CD4-positive, alpha-beta T cell treated with Interleukin-6 for 4 hours (primary cell): ENCODE data around the gene WDR45.
A peak's percentile ranks its signal among the peaks of the same experiment; 100 is the strongest.
"Not testable (repeated sequence)": the region's sequence is repeated elsewhere in the genome, so short reads cannot be mapped to it uniquely, and the experiment has no call there.

Source experiments
- DNase-seq: peaks from one replicate; pipeline ENCODE4 v3.0.0-alpha.2; 2020; ENCODE audit warnings: mixed read lengths

WDR45 gene

GRCh38 chrX:49079489-49080428, at the start of gene WDR45:
TSS of gene WDR45 (minus strand) at chrX:49079887. CDS start at chrX:49078095, 1,792 bp downstream.
- peak; percentile 80 for DNase-seq

DNA sequence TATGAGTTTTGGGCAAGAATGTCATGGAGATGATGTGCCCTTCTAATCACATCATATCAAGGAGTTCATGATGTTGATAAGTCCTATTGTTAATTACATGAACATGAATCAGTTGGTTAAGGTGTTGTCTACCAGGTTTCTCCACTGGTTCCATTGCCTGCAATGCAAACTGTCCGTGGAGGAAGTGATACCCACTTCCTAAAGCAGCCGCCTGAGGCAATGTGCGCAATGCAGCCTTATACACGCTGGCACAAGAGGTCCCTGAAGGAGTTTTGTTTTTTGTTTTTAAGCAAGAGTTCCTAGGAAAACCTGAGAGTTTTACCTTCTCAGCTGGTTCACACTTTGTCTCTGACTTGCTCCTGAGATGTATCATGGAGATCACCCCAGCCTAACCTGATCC, 49.7 kb upstream of the WDR45 start:
- DNase-seq = no peak

DNA sequence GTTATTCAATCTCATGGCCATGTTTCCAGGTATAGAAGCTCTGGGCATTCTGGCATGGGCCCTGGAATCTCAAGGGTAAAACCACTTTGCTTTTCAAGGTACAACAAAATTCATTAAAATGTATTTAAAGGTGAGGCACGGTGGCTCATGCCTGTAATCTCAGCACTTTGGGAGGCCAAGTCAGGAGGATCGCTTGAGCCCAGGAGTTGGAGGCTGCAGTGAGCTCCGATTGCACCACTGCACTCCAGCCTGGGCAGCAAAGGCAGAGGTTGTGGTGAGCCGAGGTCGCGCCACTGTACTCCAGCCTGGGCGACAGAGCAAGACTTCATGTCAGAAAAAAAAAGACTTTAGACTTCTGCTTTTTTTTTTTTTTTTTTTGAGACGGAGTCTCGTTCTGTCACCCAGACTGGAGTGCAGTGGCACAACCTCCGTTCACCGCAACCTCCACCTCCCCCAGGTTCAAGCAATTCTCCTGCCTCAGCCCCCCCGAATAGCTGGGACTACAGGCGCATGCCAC, 48.1 kb upstream of the WDR45 start:
- not testable (repeated sequence) for DNase-seq

- DNase-seq = no peak
Observed at GRCh38 chrX:49122499-49122898, 42.8 kb upstream of the WDR45 start.

DNA sequence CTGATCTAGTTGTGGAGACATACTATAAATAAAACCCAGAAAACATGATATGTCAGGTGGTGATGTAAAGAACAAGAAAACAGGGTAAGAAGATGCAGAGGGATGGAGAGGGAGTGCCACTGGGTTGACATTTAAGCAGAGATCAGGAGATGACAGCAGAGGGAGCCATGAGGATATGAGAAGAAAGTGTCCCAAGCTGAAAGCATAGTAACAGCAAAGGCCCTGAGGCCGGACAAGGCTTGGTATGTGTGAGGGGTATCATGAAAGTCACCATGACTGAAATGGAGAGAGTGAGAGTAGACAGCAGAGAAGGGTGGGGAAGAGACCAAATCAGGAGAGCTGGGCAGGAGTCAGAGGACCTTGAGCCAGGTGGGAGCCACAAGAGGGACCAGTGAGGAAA, 40.4 kb upstream of the WDR45 start:
- DNase-seq = no peak

DNA sequence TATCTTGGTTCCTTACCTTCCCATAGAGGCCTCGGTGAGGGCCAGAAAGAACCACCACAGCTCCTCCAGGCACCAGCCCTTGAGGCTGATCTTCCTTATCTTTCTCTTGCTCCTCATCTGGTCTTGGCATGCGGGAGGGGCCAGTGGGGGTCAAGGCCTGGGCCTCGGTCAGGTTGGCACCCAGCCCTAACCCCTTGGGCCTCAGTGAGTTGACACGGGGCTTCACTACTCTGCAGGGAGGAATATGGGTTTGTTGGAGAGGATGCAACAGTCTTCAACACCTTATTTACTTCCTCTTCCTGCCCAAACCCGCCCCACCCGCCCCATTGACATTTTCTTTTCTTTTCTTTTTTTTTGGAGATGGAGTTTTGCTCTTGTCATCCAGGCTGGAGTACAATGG, 37.9 kb upstream of the WDR45 start:
- DNase-seq = no peak

DNA sequence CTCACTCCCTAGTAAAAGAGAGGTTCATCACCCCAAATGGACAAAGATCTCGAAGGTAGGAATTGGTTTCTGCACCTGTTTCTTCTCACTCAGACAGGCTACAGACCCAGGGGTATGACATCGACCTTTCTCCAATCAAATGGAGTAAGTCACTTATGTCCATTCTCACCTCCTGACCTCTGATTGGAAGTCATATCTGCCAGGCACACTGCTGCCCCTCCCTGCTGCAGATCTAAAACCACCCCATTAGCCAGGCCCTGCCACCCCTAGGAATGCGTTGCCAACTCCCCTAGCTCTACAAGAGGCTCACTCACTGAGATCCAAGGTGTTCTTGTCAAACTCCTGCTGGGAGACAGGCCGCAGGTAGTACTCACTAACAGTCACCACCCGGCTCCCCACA, 37.0 kb upstream of the WDR45 start:
- DNase-seq = no peak

- no peak for DNase-seq
Observed at GRCh38 chrX:49116076-49116475, 36.4 kb upstream of the WDR45 start.

GRCh38 chrX:49111791-49112190, 32.1 kb upstream of the WDR45 start:
- no peak for DNase-seq

GRCh38 chrX:49110417-49110816, 30.7 kb upstream of the WDR45 start:
- DNase-seq = no peak

DNA sequence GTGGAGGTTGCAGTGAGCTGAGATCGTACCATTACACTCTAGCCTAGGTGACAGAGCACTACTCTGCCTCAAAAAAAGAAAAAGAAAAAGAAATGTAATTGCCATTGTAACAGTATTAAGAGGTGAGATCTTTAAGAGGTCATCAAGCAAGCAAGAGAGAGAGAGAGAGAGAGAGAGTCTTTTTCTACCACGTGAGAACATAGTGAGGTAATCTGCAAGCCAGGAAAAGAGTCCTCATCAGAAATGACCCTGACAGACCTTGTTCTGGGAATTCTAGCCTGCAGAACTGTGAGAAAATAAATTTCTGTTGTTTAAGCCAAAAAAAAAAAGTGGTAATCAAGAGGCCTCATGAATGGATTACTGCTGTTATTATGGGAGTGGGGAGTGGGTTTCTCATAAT, 29.0 kb upstream of the WDR45 start:
- no peak for DNase-seq

- DNase-seq = peak; percentile 10
Observed at GRCh38 chrX:49106930-49107329, 27.2 kb upstream of the WDR45 start.

GRCh38 chrX:49106296-49106695, 26.6 kb upstream of the WDR45 start:
- DNase-seq = no peak

- no peak for DNase-seq
Observed at GRCh38 chrX:49103637-49104036, 23.9 kb upstream of the WDR45 start.

- no peak for DNase-seq
Observed at GRCh38 chrX:49102190-49102589, 22.5 kb upstream of the WDR45 start.

GRCh38 chrX:49101629-49101984, 21.9 kb upstream of the WDR45 start:
- DNase-seq = no peak

- DNase-seq = peak; percentile 89
Observed at GRCh38 chrX:49100704-49101628, 21.3 kb upstream of the WDR45 start.

GRCh38 chrX:49096419-49096818, 16.7 kb upstream of the WDR45 start:
- no peak for DNase-seq

DNA sequence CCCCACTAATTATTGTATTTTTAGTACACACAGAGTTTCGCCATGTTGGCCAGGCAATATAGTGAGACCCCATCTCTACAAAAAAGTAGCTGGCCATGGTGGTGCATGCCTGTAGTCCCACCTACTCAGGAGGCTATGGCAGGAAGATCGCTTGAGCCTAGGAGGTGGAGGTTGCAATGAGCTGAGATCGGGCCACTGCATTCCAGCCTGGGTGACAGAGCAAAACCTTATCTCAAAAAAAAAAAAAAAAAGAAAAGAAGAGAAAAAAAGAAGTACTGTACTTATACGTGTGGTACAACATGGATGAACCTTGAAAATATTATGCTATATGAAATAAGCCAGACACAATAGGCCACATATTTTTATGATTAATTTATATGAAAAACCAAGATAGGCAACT, 9.9 kb upstream of the WDR45 start:
- DNase-seq = no peak

DNA sequence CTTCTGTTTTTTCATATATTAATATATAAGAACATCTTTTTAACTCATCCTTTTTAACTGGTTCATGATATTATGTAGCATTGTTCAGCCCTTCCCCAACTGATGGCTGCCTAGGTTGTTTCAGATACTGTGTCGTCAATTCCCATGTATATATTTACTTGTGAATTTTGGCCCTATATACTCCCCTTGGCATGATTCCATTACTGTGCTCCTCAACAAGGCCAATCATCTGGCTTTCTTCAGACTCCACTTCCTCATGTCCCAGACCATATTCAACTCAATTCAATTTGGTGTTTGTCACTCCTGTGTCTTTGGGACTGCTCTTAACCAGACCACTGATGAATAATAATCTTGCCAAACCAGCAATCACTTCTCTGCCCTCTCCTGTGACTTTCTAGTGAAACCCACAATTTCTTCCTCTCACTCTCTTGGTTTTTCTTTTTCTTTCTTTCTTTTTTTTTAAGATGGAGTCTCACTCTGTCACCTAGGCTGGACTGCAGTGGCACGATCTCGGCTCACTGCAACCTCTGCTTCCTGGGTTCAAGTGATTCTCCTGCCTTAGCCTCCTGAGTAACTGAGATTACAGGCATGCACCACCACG, 2.7 kb upstream of the WDR45 start:
- DNase-seq = no peak

- no peak for DNase-seq
Observed at GRCh38 chrX:49077941-49078340, 1.7 kb downstream of the WDR45 start.

DNA sequence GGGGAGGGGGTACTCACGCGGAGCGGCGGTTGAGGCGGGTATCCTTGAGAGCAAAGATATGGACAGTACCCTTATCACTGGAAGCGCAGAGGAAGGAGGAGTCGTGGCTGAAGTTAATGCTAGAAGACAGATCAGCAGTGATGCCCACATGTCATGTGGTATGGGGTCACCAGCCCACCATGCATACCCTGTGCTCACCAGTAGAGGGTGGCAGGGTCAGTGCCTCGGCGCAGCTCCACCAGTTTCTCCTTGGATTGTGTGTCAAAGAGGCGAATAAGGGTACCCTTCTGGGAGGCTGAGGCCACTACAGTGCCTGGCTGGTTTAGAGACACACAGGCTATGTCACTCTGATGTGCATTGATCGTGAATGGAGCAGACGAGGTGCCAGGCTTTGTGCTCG, 4.3 kb downstream of the WDR45 start:
- DNase-seq = no peak
